H9 (cell line): ENCODE data around the gene RAB11FIP4. TPM values are rescaled to one million over a fixed set of nuclear protein-coding genes. Genes with fewer than 3 reads are reported as not detected.

Experiments used
- DNase-seq: peaks from one replicate; pipeline ENCODE4 v3.0.0-alpha.2; 2017
- H2AFZ ChIP-seq: one replicate; pipeline ENCODE4 v1.6.1; 2013; ENCODE audit warnings: mild to moderate bottlenecking, low read length, control low read depth, moderate library complexity
- H2AK5ac ChIP-seq: 2 replicates; pipeline ENCODE4 v1.6.1; 2013; ENCODE audit warnings: low read length, control low read depth, mixed read lengths; ENCODE audit not compliant: insufficient read length
- H2BK120ac ChIP-seq: one replicate; pipeline ENCODE4 v1.6.1; 2013; ENCODE audit warnings: low read depth, mild to moderate bottlenecking, low read length, control low read depth, inconsistent platforms; ENCODE audit not compliant: poor library complexity, severe bottlenecking
- H2BK12ac ChIP-seq: 2 replicates; pipeline ENCODE4 v1.6.1; 2013; ENCODE audit warnings: low read length, control low read depth, mixed read lengths, low read depth; ENCODE audit not compliant: insufficient read length
- H2BK15ac ChIP-seq: 2 replicates; pipeline ENCODE4 v1.6.1; 2013; ENCODE audit warnings: low read depth, low read length, control low read depth
- H2BK20ac ChIP-seq: one replicate; pipeline ENCODE4 v1.6.1; 2013; ENCODE audit warnings: low read depth, mild to moderate bottlenecking, low read length, control low read depth, inconsistent platforms; ENCODE audit not compliant: poor library complexity, severe bottlenecking
- H2BK5ac ChIP-seq: 2 replicates; pipeline ENCODE4 v1.6.1; 2013; ENCODE audit warnings: low read length, control low read depth, mixed read lengths; ENCODE audit not compliant: insufficient read length
- H3K14ac ChIP-seq: 2 replicates; pipeline ENCODE4 v1.6.1; 2013; ENCODE audit warnings: low read length, control low read depth; ENCODE audit not compliant: insufficient read depth
- H3K18ac ChIP-seq: 2 replicates; pipeline ENCODE4 v1.6.1; 2013; ENCODE audit warnings: low read depth, mild to moderate bottlenecking, mixed read lengths, low read length, control low read depth; ENCODE audit not compliant: insufficient read length
- H3K23ac ChIP-seq: 2 replicates; pipeline ENCODE4 v1.6.1; 2013; ENCODE audit warnings: low read length, control low read depth, mixed read lengths, low read depth; ENCODE audit not compliant: insufficient read length
- H3K23me2 ChIP-seq: 2 replicates; pipeline ENCODE4 v1.6.1; 2013; ENCODE audit warnings: low read depth, mild to moderate bottlenecking, mixed read lengths, low read length, control low read depth; ENCODE audit not compliant: insufficient read length, poor library complexity, severe bottlenecking
- H3K27ac ChIP-seq: 2 replicates; pipeline ENCODE4 v1.5.1; 2013; ENCODE audit warnings: low read length, control low read depth, mixed read lengths, low read depth; ENCODE audit not compliant: insufficient read length
- H3K27me3 ChIP-seq: 2 replicates; pipeline ENCODE4 v1.6.1; 2013; ENCODE audit warnings: low read length, control low read depth, inconsistent platforms; ENCODE audit not compliant: insufficient read depth
- H3K4ac ChIP-seq: 2 replicates; pipeline ENCODE4 v1.6.1; 2013; ENCODE audit warnings: low read depth, mild to moderate bottlenecking, control low read depth, inconsistent platforms, low read length, moderate library complexity
- H3K4me1 ChIP-seq: 2 replicates; pipeline ENCODE4 v1.6.1; 2013; ENCODE audit warnings: low read length, control low read depth, inconsistent platforms; ENCODE audit not compliant: insufficient read depth
- H3K4me2 ChIP-seq: 2 replicates; pipeline ENCODE4 v1.6.1; 2013; ENCODE audit warnings: low read length, control low read depth, mixed read lengths; ENCODE audit not compliant: insufficient read length, insufficient read depth
- H3K56ac ChIP-seq: 2 replicates; pipeline ENCODE4 v1.6.1; 2013; ENCODE audit warnings: low read depth, mild to moderate bottlenecking, mixed read lengths, low read length, control low read depth; ENCODE audit not compliant: insufficient read length
- H3K79me1 ChIP-seq: 2 replicates; pipeline ENCODE4 v1.6.1; 2013; ENCODE audit warnings: low read depth, mild to moderate bottlenecking, moderate library complexity, low read length, control low read depth, inconsistent platforms; ENCODE audit not compliant: insufficient read depth, poor library complexity, severe bottlenecking
- H3K79me2 ChIP-seq: 2 replicates; pipeline ENCODE4 v1.6.1; 2013; ENCODE audit warnings: low read length, control low read depth, inconsistent platforms; ENCODE audit not compliant: insufficient read depth
- H3K9ac ChIP-seq: 2 replicates; pipeline ENCODE4 v1.6.1; 2013; ENCODE audit warnings: low read length, control low read depth, mixed read lengths; ENCODE audit not compliant: insufficient read length; ENCODE audit errors: extremely low read depth
- H3K9me3 ChIP-seq: one replicate; pipeline ENCODE4 v1.6.1; 2013; ENCODE audit warnings: low read depth, low read length, inconsistent platforms; ENCODE audit not compliant: control insufficient read depth
- H3T11ph ChIP-seq: one replicate; pipeline ENCODE4 v1.6.1; 2013; ENCODE audit warnings: mild to moderate bottlenecking, low read length, control low read depth, inconsistent platforms
- H4K20me1 ChIP-seq: one replicate; pipeline ENCODE4 v1.6.1; 2013; ENCODE audit not compliant: control insufficient read depth, insufficient read length, insufficient read depth
- H4K5ac ChIP-seq: 2 replicates; pipeline ENCODE4 v1.6.1; 2013; ENCODE audit warnings: low read depth, mild to moderate bottlenecking, mixed read lengths, low read length, control low read depth; ENCODE audit not compliant: insufficient read length
- H4K8ac ChIP-seq: replicated peaks from 2 replicates; pipeline ENCODE4 v1.6.1; 2013; ENCODE audit warnings: low read length, control low read depth, mixed read lengths, low read depth; ENCODE audit not compliant: insufficient read length
- H4K91ac ChIP-seq: 2 replicates; pipeline ENCODE4 v1.6.1; 2013; ENCODE audit warnings: low read depth, mild to moderate bottlenecking, moderate library complexity, mixed read lengths, low read length, control low read depth; ENCODE audit not compliant: insufficient read length
- H3K27ac Mint-ChIP-seq, 3 experiments: 2 replicates in 2 of 3; 3 replicates in 1 of 3; pipeline ENCODE4 v1.8.0; 2020 to 2021; ENCODE audit warnings: mixed read lengths in 3 of 3, mild to moderate bottlenecking in 1 of 3, moderate library complexity in 1 of 3
- H3K27me3 Mint-ChIP-seq: 2 replicates; pipeline ENCODE4 v1.8.0; 2021; ENCODE audit warnings: low read depth, mild to moderate bottlenecking, moderate library complexity, mixed read lengths
- H3K36me3 Mint-ChIP-seq, 3 experiments: 2 replicates in 2 of 3; 3 replicates in 1 of 3; pipeline ENCODE4 v1.8.0; 2020 to 2021; ENCODE audit warnings: low read depth in 3 of 3, mixed read lengths in 3 of 3; ENCODE audit not compliant: insufficient read depth in 1 of 3
- H3K4me1 Mint-ChIP-seq, 2 experiments: 2 replicates each; pipeline ENCODE4 v1.8.0; 2020; ENCODE audit warnings: mixed read lengths in 2 of 2
- H3K4me3 Mint-ChIP-seq, 2 experiments: 2 replicates in 1 of 2; 3 replicates in 1 of 2; pipeline ENCODE4 v1.8.0; 2020 to 2021; ENCODE audit warnings: mild to moderate bottlenecking in 2 of 2, mixed read lengths in 2 of 2, moderate library complexity in 1 of 2
- H3K9me3 Mint-ChIP-seq, 2 experiments: 2 replicates in 1 of 2; 3 replicates in 1 of 2; pipeline ENCODE4 v1.8.0; 2020; ENCODE audit warnings: mild to moderate bottlenecking in 2 of 2, mixed read lengths in 2 of 2, moderate library complexity in 1 of 2
- CTCF ChIP-seq: fragments of 200-600 bp; sonication (generic); conservative IDR thresholded peaks from 3 replicates; pipeline ENCODE4 v1.8.0; 2021; ENCODE audit warnings: antibody characterized with exemption, mild to moderate bottlenecking
- WGBS: extraction: QIAGEN DNeasy Blood & Tissue Kit; methylation state at CpG from one replicate; pipeline ENCODE4 v1.1.7; 2013; ENCODE audit warnings: missing lambda C conversion rate, low lambda C conversion rate, mixed read lengths; ENCODE audit not compliant: insufficient read length; ENCODE audit errors: extremely low coverage; 5-methylcytosine and 5-hydroxymethylcytosine counted together
- total RNA-seq: library from RNA; stranded (reverse); gene quantifications from 2 replicates; pipeline ENCODE4 v1.2.1, GENCODE V29; 2021

Gene RAB11FIP4
- total RNA-seq, 1 experiment from 2014 or later: 25.7 TPM

- Histone ChIP-seq H3K4ac (no peak overlapping the region), H2BK20ac (no peak overlapping the region), H3K18ac (no peak overlapping the region), H3K23me2 (no peaks in the 10 kb centered on the region), H3K79me1 (no peaks in the 10 kb centered on the region), H3K14ac (no peak overlapping the region), H2BK120ac (no peak overlapping the region), H4K5ac (no peak overlapping the region), H4K8ac (no peak overlapping the region), H3K4me1 (no peaks in the 10 kb centered on the region), H3K56ac (no peak overlapping the region), H3T11ph (no peak overlapping the region), H3K27ac (no peak overlapping the region), H3K23ac (no peak overlapping the region), H4K20me1 (no peaks in the 10 kb centered on the region), H2BK15ac (no peak overlapping the region), H3K9ac (no peak overlapping the region), H2AFZ (no peak overlapping the region), H3K4me2 (no peak overlapping the region), H2AK5ac (no peak overlapping the region), H2BK12ac (no peak overlapping the region), H3K27me3 (no peaks in the 10 kb centered on the region), H2BK5ac (no peak overlapping the region), H4K91ac (no peak overlapping the region), H3K79me2 (no peaks in the 10 kb centered on the region), H3K9me3 (no peaks in the 10 kb centered on the region)
- no peaks in the 10 kb centered on the region for H3K9me3 Mint-ChIP-seq
- no peak overlapping the region for H3K27ac Mint-ChIP-seq
- no peak for TF ChIP-seq CTCF
- no peak overlapping the region for H3K4me3 Mint-ChIP-seq
- peaks cover 2 to 6% of the 10 kb centered on the region in 2 experiments for H3K4me1 Mint-ChIP-seq
- no peaks in the 10 kb centered on the region for H3K36me3 Mint-ChIP-seq
- H3K27me3 Mint-ChIP-seq: no peaks in the 10 kb centered on the region
- no peak for DNase-seq
- no CpG with 5 or more reads among the region's 4 CpGs for WGBS
Measured at GRCh38 chr17:31439716-31440115, 48.2 kb downstream of the RAB11FIP4 start.
